ENCODE data around the gene NKX2-8.

The NKX2-8 gene

GRCh38 chr14:36582011-36582873 is at the start of gene NKX2-8:
Gene NKX2-8 (minus strand): TSS chr14:36582614. CDS start chr14:36582389, 225 bp downstream.
- Histone ChIP-seq H3K9me3 (ENCODE audit: control insufficient read depth, insufficient read depth, low read length) (no peaks in the 10 kb centered on the region), H3K36me3 (ENCODE audit: control insufficient read depth, insufficient read depth, low read length) (no peaks in the 10 kb centered on the region), H3K27me3 (ENCODE audit: control insufficient read depth, insufficient read depth, low read length) (peaks cover 99% of the 10 kb centered on the region), H3K4me3 (ENCODE audit: low read depth, low read length) (peak within 1 kb of the TSS; percentile 45), H3K9ac (ENCODE audit: low read depth, low read length) (no peak within 1 kb of the TSS), H3K4me1 (ENCODE audit: control insufficient read depth, insufficient read depth, low read length) (no peaks in the 10 kb centered on the region)

- Histone ChIP-seq H3K4me1 (ENCODE audit: control insufficient read depth, insufficient read depth, low read length) (no peaks in the 10 kb centered on the region), H3K9ac (ENCODE audit: low read depth, low read length) (no peak overlapping the region), H3K36me3 (ENCODE audit: control insufficient read depth, insufficient read depth, low read length) (no peaks in the 10 kb centered on the region), H3K4me3 (ENCODE audit: low read depth, low read length) (no peak overlapping the region), H3K27me3 (ENCODE audit: control insufficient read depth, insufficient read depth, low read length) (peaks cover 20% of the 10 kb centered on the region), H3K9me3 (ENCODE audit: control insufficient read depth, insufficient read depth, low read length) (no peaks in the 10 kb centered on the region)
Measured at GRCh38 chr14:36627981-36628380, 45.6 kb upstream of the NKX2-8 start.

- peaks cover 20% of the 10 kb centered on the region for H3K27me3 ChIP-seq (ENCODE audit: control insufficient read depth, insufficient read depth, low read length)
- no peaks in the 10 kb centered on the region for H3K9me3 ChIP-seq (ENCODE audit: control insufficient read depth, insufficient read depth, low read length)
- no peaks in the 10 kb centered on the region for H3K36me3 ChIP-seq (ENCODE audit: control insufficient read depth, insufficient read depth, low read length)
- no peak overlapping the region for H3K4me3 ChIP-seq (ENCODE audit: low read depth, low read length)
- no peaks in the 10 kb centered on the region for H3K4me1 ChIP-seq (ENCODE audit: control insufficient read depth, insufficient read depth, low read length)
- H3K9ac ChIP-seq (ENCODE audit: low read depth, low read length), result no peak overlapping the region
Measured at GRCh38 chr14:36626151-36626550, 43.7 kb upstream of the NKX2-8 start.

- H3K27me3 ChIP-seq (ENCODE audit: control insufficient read depth, insufficient read depth, low read length), result peaks cover 20% of the 10 kb centered on the region
- H3K9ac ChIP-seq (ENCODE audit: low read depth, low read length), result no peak overlapping the region
- no peak overlapping the region for H3K4me3 ChIP-seq (ENCODE audit: low read depth, low read length)
- no peaks in the 10 kb centered on the region for H3K4me1 ChIP-seq (ENCODE audit: control insufficient read depth, insufficient read depth, low read length)
- no peaks in the 10 kb centered on the region for H3K9me3 ChIP-seq (ENCODE audit: control insufficient read depth, insufficient read depth, low read length)
- H3K36me3 ChIP-seq (ENCODE audit: control insufficient read depth, insufficient read depth, low read length), result no peaks in the 10 kb centered on the region
Measured at GRCh38 chr14:36625436-36625835, 43.0 kb upstream of the NKX2-8 start.

GRCh38 chr14:36625014-36625413 is 42.6 kb upstream of the NKX2-8 start:
- no peak overlapping the region for H3K9ac ChIP-seq (ENCODE audit: low read depth, low read length)
- no peaks in the 10 kb centered on the region for H3K4me1 ChIP-seq (ENCODE audit: control insufficient read depth, insufficient read depth, low read length)
- no peaks in the 10 kb centered on the region for H3K9me3 ChIP-seq (ENCODE audit: control insufficient read depth, insufficient read depth, low read length)
- peaks cover 20% of the 10 kb centered on the region for H3K27me3 ChIP-seq (ENCODE audit: control insufficient read depth, insufficient read depth, low read length)
- no peak overlapping the region for H3K4me3 ChIP-seq (ENCODE audit: low read depth, low read length)
- no peaks in the 10 kb centered on the region for H3K36me3 ChIP-seq (ENCODE audit: control insufficient read depth, insufficient read depth, low read length)

GRCh38 chr14:36619853-36620252 is 37.4 kb upstream of the NKX2-8 start:
- no peaks in the 10 kb centered on the region for H3K9me3 ChIP-seq (ENCODE audit: control insufficient read depth, insufficient read depth, low read length)
- no peaks in the 10 kb centered on the region for H3K36me3 ChIP-seq (ENCODE audit: control insufficient read depth, insufficient read depth, low read length)
- H3K4me1 ChIP-seq (ENCODE audit: control insufficient read depth, insufficient read depth, low read length), result no peaks in the 10 kb centered on the region
- peaks cover 10% of the 10 kb centered on the region for H3K27me3 ChIP-seq (ENCODE audit: control insufficient read depth, insufficient read depth, low read length)
- no peak overlapping the region for H3K9ac ChIP-seq (ENCODE audit: low read depth, low read length)
- H3K4me3 ChIP-seq (ENCODE audit: low read depth, low read length), result no peak overlapping the region

- Histone ChIP-seq H3K9me3 (ENCODE audit: control insufficient read depth, insufficient read depth, low read length) (no peaks in the 10 kb centered on the region), H3K4me3 (ENCODE audit: low read depth, low read length) (no peak overlapping the region), H3K27me3 (ENCODE audit: control insufficient read depth, insufficient read depth, low read length) (peaks cover 10% of the 10 kb centered on the region)
Measured at GRCh38 chr14:36619131-36619530, 36.7 kb upstream of the NKX2-8 start.

GRCh38 chr14:36618641-36619040 is 36.2 kb upstream of the NKX2-8 start:
- Histone ChIP-seq H3K9me3 (ENCODE audit: control insufficient read depth, insufficient read depth, low read length) (no peaks in the 10 kb centered on the region), H3K4me1 (ENCODE audit: control insufficient read depth, insufficient read depth, low read length) (no peaks in the 10 kb centered on the region), H3K9ac (ENCODE audit: low read depth, low read length) (no peak overlapping the region), H3K4me3 (ENCODE audit: low read depth, low read length) (no peak overlapping the region), H3K27me3 (ENCODE audit: control insufficient read depth, insufficient read depth, low read length) (peaks cover 8% of the 10 kb centered on the region), H3K36me3 (ENCODE audit: control insufficient read depth, insufficient read depth, low read length) (no peaks in the 10 kb centered on the region)

More at GRCh38 chr14:36619131-36619530, 36.7 kb upstream of the NKX2-8 start:
- Histone ChIP-seq H3K36me3 (ENCODE audit: control insufficient read depth, insufficient read depth, low read length) (no peaks in the 10 kb centered on the region), H3K4me1 (ENCODE audit: control insufficient read depth, insufficient read depth, low read length) (no peaks in the 10 kb centered on the region), H3K9ac (ENCODE audit: low read depth, low read length) (no peak overlapping the region)

- Histone ChIP-seq H3K36me3 (ENCODE audit: control insufficient read depth, insufficient read depth, low read length) (no peaks in the 10 kb centered on the region), H3K27me3 (ENCODE audit: control insufficient read depth, insufficient read depth, low read length) (peaks cover 8% of the 10 kb centered on the region), H3K9me3 (ENCODE audit: control insufficient read depth, insufficient read depth, low read length) (no peaks in the 10 kb centered on the region), H3K9ac (ENCODE audit: low read depth, low read length) (no peak overlapping the region), H3K4me3 (ENCODE audit: low read depth, low read length) (no peak overlapping the region), H3K4me1 (ENCODE audit: control insufficient read depth, insufficient read depth, low read length) (no peaks in the 10 kb centered on the region)
Measured at GRCh38 chr14:36617824-36618223, 35.4 kb upstream of the NKX2-8 start.

- Histone ChIP-seq H3K9me3 (ENCODE audit: control insufficient read depth, insufficient read depth, low read length) (no peaks in the 10 kb centered on the region), H3K27me3 (ENCODE audit: control insufficient read depth, insufficient read depth, low read length) (peaks cover 24% of the 10 kb centered on the region), H3K9ac (ENCODE audit: low read depth, low read length) (no peak overlapping the region), H3K36me3 (ENCODE audit: control insufficient read depth, insufficient read depth, low read length) (no peaks in the 10 kb centered on the region), H3K4me3 (ENCODE audit: low read depth, low read length) (no peak overlapping the region), H3K4me1 (ENCODE audit: control insufficient read depth, insufficient read depth, low read length) (peaks cover 7% of the 10 kb centered on the region)
Measured at GRCh38 chr14:36605506-36605857, 23.1 kb upstream of the NKX2-8 start.

GRCh38 chr14:36604757-36605505 is 22.5 kb upstream of the NKX2-8 start:
- no peaks in the 10 kb centered on the region for H3K36me3 ChIP-seq (ENCODE audit: control insufficient read depth, insufficient read depth, low read length)
- peak overlapping the region; percentile 18 for H3K4me3 ChIP-seq (ENCODE audit: low read depth, low read length)
- H3K27me3 ChIP-seq (ENCODE audit: control insufficient read depth, insufficient read depth, low read length), result peaks cover 27% of the 10 kb centered on the region
- peaks cover 7% of the 10 kb centered on the region for H3K4me1 ChIP-seq (ENCODE audit: control insufficient read depth, insufficient read depth, low read length)
- no peak overlapping the region for H3K9ac ChIP-seq (ENCODE audit: low read depth, low read length)
- H3K9me3 ChIP-seq (ENCODE audit: control insufficient read depth, insufficient read depth, low read length), result no peaks in the 10 kb centered on the region

- H3K9ac ChIP-seq (ENCODE audit: low read depth, low read length), result no peak overlapping the region
- peaks cover 39% of the 10 kb centered on the region for H3K27me3 ChIP-seq (ENCODE audit: control insufficient read depth, insufficient read depth, low read length)
- H3K36me3 ChIP-seq (ENCODE audit: control insufficient read depth, insufficient read depth, low read length), result no peaks in the 10 kb centered on the region
- H3K4me3 ChIP-seq (ENCODE audit: low read depth, low read length), result no peak overlapping the region
- H3K9me3 ChIP-seq (ENCODE audit: control insufficient read depth, insufficient read depth, low read length), result no peaks in the 10 kb centered on the region
- peaks cover 5% of the 10 kb centered on the region for H3K4me1 ChIP-seq (ENCODE audit: control insufficient read depth, insufficient read depth, low read length)
Measured at GRCh38 chr14:36600431-36600830, 18.0 kb upstream of the NKX2-8 start.

Data from iPS-15b (cell line).